Uterus (tissue), 4 donors: ENCODE results near the gene IKZF1. TPM values are rescaled to one million over a fixed set of nuclear protein-coding genes. Genes with fewer than 3 reads are reported as not detected.

ENCODE experiments used
- DNase-seq, 2 donors: peaks; one replicate each; pipeline ENCODE4 v3.0.0-alpha.2; 2019 to 2020
- H3K27ac ChIP-seq, 2 donors: fragments of 200-600 bp; sonication (generic); 1 replicate in 1 of 2; 2 replicates in 1 of 2; pipeline ENCODE4 v1.5.1; 2016 to 2018
- H3K27me3 ChIP-seq, 2 donors: fragments of 200-600 bp; sonication (generic); one replicate each; pipeline ENCODE4 v1.5.1; 2018 to 2019; ENCODE audit warnings: control low read depth in 1 of 2
- H3K36me3 ChIP-seq, 2 donors: fragments of 200-600 bp; sonication (generic); one replicate each; pipeline ENCODE4 v1.5.1; 2019; ENCODE audit warnings: control low read depth in 1 of 2
- H3K4me1 ChIP-seq, 2 donors: fragments of 200-600 bp; sonication (generic); one replicate each; pipeline ENCODE4 v1.5.1; 2018 to 2019; ENCODE audit warnings: control low read depth in 1 of 2
- H3K4me3 ChIP-seq, 2 donors: fragments of 200-600 bp; sonication (generic); 1 replicate in 1 of 2; 2 replicates in 1 of 2; pipeline ENCODE4 v1.5.1; 2018 to 2019; ENCODE audit warnings: mild to moderate bottlenecking in 1 of 2
- H3K9me3 ChIP-seq, 2 donors: fragments of 200-600 bp; sonication (generic); one replicate each; pipeline ENCODE4 v1.5.1; 2019; ENCODE audit warnings: control low read depth in 1 of 2
- CTCF ChIP-seq, 4 experiments: fragments of 200-600 bp in 2 of 4; fragments of 450-650 bp in 2 of 4; sonication (generic) in 2 of 4; IDR thresholded peaks; one replicate each; pipeline ENCODE4 v1.5.1; 2016 to 2019; ENCODE audit warnings: antibody characterized with exemption in 4 of 4, mild to moderate bottlenecking in 2 of 4, moderate library complexity in 1 of 4
- POLR2A ChIP-seq, 2 donors: fragments of 450-650 bp; IDR thresholded peaks; one replicate each; pipeline ENCODE4 v1.6.1; 2016; ENCODE audit warnings: antibody characterized with exemption in 2 of 2, mild to moderate bottlenecking in 1 of 2, moderate library complexity in 1 of 2
- intact Hi-C: fragments of 100-400 bp; cut with DNase I; formaldehyde crosslinking; loops from one replicate; pipeline ENCODE4 v1.15.1; 2023; ENCODE audit warnings: low total_unique reads
- total RNA-seq, 4 donors: library from RNA; depleted of rRNA in 3 of 4; stranded (reverse); fragments of >200 nt in 3 of 4; gene quantifications; one replicate each; pipeline versions ENCODE4 v1.1.0 to v1.2.4, GENCODE V29; 2014 to 2023
- donor health status: DM: yes; HTN: yes; CAD: no.

The IKZF1 gene
- total RNA-seq, 4 donors from 2014 or later: 7.0 to 828 (median 12.8) TPM

DNA sequence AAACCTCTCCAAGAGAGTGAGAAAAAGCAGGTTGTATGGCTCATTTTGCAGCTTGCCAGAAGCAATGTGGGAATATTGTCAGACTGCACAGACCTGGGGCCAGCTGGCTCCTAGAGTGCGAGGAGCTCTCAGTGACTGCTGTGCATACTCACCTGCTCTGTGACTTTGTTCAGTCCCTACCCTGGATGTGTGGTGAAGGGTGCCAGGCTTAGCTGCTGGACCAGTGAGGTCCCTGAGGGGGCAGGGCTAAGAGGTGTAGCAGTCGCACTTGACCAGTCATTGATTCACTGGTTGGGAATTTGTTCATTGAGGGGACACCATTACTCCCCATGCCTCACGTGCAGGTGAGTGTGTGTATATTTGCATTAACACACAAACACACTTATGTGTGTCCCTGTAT is 60.1 kb downstream of the IKZF1 start:
- Histone ChIP-seq H3K4me1 (no peaks in the 10 kb centered on the region), H3K9me3 (no peaks in the 10 kb centered on the region), H3K27me3 (no peaks in the 10 kb centered on the region), H3K36me3 (no peaks in the 10 kb centered on the region), H3K27ac (no peak overlapping the region), H3K4me3 (no peak overlapping the region)
- no peak for TF ChIP-seq CTCF (IDR thresholded peaks at IDR 0.05)
- TF ChIP-seq POLR2A (IDR thresholded peaks at IDR 0.05): no peak
- intact Hi-C loops: no loop called here
- DNase-seq: no peak

GRCh38 chr7:50366311-50366710 is 61.8 kb downstream of the IKZF1 start:
- Histone ChIP-seq H3K27ac (no peak overlapping the region), H3K27me3 (no peaks in the 10 kb centered on the region), H3K4me1 (no peaks in the 10 kb centered on the region), H3K9me3 (no peaks in the 10 kb centered on the region), H3K4me3 (no peak overlapping the region), H3K36me3 (no peaks in the 10 kb centered on the region)
- intact Hi-C loops: no loop called here
- no peak for TF ChIP-seq CTCF (IDR thresholded peaks at IDR 0.05)
- TF ChIP-seq POLR2A (IDR thresholded peaks at IDR 0.05): no peak
- DNase-seq: no peak

DNA sequence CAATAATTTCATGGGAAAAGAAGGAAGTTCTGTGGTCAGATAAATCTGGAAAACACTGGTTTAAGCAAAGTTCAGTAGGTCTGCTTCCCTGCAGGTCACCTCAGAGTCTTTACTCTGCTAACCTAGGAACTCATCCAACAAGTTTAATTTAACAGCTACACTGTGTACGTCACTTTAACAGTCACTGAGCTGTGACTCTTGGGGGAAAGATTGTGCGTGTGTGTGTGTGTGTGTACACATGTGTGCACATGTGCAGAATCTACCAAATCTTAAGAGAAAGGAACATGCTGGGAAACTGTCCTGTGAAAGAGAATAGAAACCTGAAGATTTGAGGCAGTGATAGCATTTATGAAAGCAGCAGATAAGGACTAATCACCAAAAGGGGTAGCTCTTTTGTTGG is 62.6 kb downstream of the IKZF1 start:
- Histone ChIP-seq H3K27ac (no peak overlapping the region), H3K27me3 (no peaks in the 10 kb centered on the region), H3K9me3 (no peaks in the 10 kb centered on the region), H3K4me3 (no peak overlapping the region), H3K4me1 (no peaks in the 10 kb centered on the region), H3K36me3 (no peaks in the 10 kb centered on the region)
- TF ChIP-seq CTCF (IDR thresholded peaks at IDR 0.05) (no peak), POLR2A (IDR thresholded peaks at IDR 0.05) (no peak)
- intact Hi-C loops: no loop called here
- DNase-seq: no peak

- no peak overlapping the region for H3K4me3 ChIP-seq
- no peak for TF ChIP-seq POLR2A (IDR thresholded peaks at IDR 0.05)
- no peak for TF ChIP-seq CTCF (IDR thresholded peaks at IDR 0.05)
- H3K27me3 ChIP-seq: no peaks in the 10 kb centered on the region
- DNase-seq: no peak
- intact Hi-C loops: no loop called here
- H3K9me3 ChIP-seq: no peaks in the 10 kb centered on the region
- no peaks in the 10 kb centered on the region for H3K4me1 ChIP-seq
- no peaks in the 10 kb centered on the region for H3K36me3 ChIP-seq
- no peak overlapping the region for H3K27ac ChIP-seq
Measured at GRCh38 chr7:50367570-50367969, 63.1 kb downstream of the IKZF1 start.

DNA sequence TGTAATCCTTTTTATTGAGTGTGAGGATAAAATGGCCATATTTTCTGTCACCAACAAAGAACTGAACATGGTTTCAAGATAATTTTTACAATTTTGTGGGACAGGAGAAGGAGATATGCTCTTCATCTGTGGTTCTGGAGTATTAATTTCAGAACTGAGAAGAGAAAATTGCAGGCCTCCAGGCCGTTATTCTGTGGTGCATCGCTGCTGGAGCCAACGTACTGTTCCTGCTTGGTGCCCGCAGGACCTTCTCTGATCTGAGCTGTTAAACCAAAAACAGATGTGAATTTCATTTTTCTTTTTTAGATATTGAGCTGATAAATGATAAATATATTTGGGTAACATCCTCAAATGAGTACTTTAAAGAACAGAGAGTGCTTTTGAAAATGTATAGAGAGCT is 63.9 kb downstream of the IKZF1 start:
- no peak for TF ChIP-seq POLR2A (IDR thresholded peaks at IDR 0.05)
- TF ChIP-seq CTCF (IDR thresholded peaks at IDR 0.05): no peak
- no peaks in the 10 kb centered on the region for H3K9me3 ChIP-seq
- intact Hi-C loops: no loop called here
- H3K4me1 ChIP-seq: no peaks in the 10 kb centered on the region
- no peak overlapping the region for H3K4me3 ChIP-seq
- no peak overlapping the region for H3K27ac ChIP-seq
- DNase-seq: no peak
- no peaks in the 10 kb centered on the region for H3K36me3 ChIP-seq
- H3K27me3 ChIP-seq: no peaks in the 10 kb centered on the region
